ENCODE data around the gene LLGL1.

- TF ChIP-seq, protein P1, sequence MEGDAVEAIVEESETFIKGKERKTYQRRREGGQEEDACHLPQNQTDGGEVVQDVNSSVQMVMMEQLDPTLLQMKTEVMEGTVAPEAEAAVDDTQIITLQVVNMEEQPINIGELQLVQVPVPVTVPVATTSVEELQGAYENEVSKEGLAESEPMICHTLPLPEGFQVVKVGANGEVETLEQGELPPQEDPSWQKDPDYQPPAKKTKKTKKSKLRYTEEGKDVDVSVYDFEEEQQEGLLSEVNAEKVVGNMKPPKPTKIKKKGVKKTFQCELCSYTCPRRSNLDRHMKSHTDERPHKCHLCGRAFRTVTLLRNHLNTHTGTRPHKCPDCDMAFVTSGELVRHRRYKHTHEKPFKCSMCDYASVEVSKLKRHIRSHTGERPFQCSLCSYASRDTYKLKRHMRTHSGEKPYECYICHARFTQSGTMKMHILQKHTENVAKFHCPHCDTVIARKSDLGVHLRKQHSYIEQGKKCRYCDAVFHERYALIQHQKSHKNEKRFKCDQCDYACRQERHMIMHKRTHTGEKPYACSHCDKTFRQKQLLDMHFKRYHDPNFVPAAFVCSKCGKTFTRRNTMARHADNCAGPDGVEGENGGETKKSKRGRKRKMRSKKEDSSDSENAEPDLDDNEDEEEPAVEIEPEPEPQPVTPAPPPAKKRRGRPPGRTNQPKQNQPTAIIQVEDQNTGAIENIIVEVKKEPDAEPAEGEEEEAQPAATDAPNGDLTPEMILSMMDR (IDR thresholded peaks at IDR 0.05) = no peak
- no peak for TF ChIP-seq EZH2 (IDR thresholded peaks at IDR 0.05; ENCODE audit: borderline replicate concordance, insufficient read depth, low read depth, low read length, poor library complexity, severe bottlenecking)
These were observed 27.9 kb downstream of the LLGL1 start for GRCh38 chr17:18253187-18253884.

Measured in B cell (primary cell).